ENCODE measurements around the gene KIF3C.
"Not testable (repeated sequence)": the region's sequence is repeated elsewhere in the genome, so short reads cannot be mapped to it uniquely, and the experiment has no call there.

Gene KIF3C

DNA sequence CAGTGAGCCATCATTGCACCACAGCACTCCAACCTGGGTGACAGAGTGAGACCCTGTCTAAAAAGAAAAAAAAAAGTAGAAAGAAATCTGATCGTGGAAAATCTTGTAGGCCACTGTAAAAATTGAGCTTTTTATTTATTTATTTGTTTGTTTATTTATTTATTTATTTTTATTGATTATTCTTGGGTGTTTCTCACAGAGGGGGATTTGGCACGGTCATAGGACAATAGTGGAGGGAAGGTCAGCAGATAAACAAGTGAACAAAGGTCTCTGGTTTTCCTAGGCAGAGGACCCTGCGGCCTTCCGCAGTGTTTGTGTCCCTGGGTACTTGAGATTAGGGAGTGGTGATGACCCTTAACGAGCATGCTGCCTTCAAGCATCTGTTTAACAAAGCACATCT, 72.7 kb downstream of the KIF3C start:
- H3K36me3 ChIP-seq (ENCODE audit: insufficient read depth, low read length); H3K4me2 ChIP-seq (ENCODE audit: low read length); H3K4me1 ChIP-seq (ENCODE audit: control insufficient read depth, insufficient read depth, low read length); H3K9me3 ChIP-seq (replicated peaks; ENCODE audit: low read length); H3K27me3 ChIP-seq (ENCODE audit: control insufficient read depth, insufficient read depth, low read length); H3K4me3 ChIP-seq (ENCODE audit: low read length); H3K9ac ChIP-seq (ENCODE audit: low read depth, low read length): not testable (repeated sequence)

DNA sequence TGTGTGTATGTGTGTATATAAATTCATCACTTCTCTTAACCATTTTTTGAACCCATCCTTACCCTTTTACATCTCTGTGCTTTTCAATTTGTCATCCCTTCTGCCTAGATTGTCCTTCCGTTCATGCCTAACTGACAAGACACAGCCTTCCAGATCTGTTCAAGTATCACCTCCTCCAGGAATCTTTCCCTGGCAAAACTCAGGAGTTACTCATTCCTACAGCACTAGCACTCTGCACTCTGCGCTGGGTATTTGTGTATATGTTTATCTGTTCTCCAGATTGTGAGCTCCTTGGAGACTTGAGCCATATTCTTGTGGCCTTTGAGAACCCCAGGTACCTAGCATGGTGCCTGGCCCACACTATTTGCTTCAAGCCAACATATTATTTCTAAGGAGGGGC, 77.2 kb downstream of the KIF3C start:
- no peaks in the 10 kb centered on the region for H3K36me3 ChIP-seq (ENCODE audit: insufficient read depth, low read length)
- no peak overlapping the region for H3K4me3 ChIP-seq (ENCODE audit: low read length)
- H3K4me1 ChIP-seq (ENCODE audit: control insufficient read depth, insufficient read depth, low read length), result no peaks in the 10 kb centered on the region
- no peak overlapping the region for H3K9ac ChIP-seq (ENCODE audit: low read depth, low read length)
- no peak overlapping the region for H3K4me2 ChIP-seq (ENCODE audit: low read length)
- H3K27me3 ChIP-seq (ENCODE audit: control insufficient read depth, insufficient read depth, low read length), result peaks cover 5% of the 10 kb centered on the region
- H3K9me3 ChIP-seq (replicated peaks; ENCODE audit: low read length), result no peaks in the 10 kb centered on the region

DNA sequence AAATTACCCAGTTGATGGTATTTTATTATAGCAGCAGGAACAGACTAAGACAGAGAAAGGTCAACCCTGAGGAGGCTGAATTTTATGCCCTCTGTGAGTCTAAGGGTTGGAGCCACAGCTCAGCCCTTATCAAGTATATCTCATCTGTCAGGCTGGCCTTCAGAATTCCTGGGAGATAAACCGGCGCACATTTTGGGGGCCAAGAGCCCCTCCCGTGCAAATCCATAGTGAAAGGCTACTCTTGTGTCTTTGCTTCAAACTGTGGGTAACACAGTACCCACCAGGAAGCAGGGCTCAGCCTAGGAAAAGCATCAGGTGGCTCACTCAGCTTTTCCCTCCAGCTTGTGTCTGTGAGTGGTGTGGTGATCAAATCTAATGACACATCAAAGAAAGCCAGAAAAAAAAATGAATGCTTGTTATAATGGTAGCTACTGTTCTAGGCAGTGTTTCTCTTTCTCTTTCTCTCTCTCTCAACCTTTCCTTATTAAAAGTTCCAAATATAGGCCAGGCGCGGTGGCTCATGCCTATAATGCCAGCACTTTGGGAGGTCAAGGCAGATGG, 79.0 kb downstream of the KIF3C start:
- no peaks in the 10 kb centered on the region for H3K36me3 ChIP-seq (ENCODE audit: insufficient read depth, low read length)
- no peak overlapping the region for H3K4me2 ChIP-seq (ENCODE audit: low read length)
- H3K27me3 ChIP-seq (ENCODE audit: control insufficient read depth, insufficient read depth, low read length), result peaks cover 5% of the 10 kb centered on the region
- no peak overlapping the region for H3K4me3 ChIP-seq (ENCODE audit: low read length)
- H3K4me1 ChIP-seq (ENCODE audit: control insufficient read depth, insufficient read depth, low read length), result no peaks in the 10 kb centered on the region
- no peak overlapping the region for H3K9ac ChIP-seq (ENCODE audit: low read depth, low read length)
- no peaks in the 10 kb centered on the region for H3K9me3 ChIP-seq (replicated peaks; ENCODE audit: low read length)

DNA sequence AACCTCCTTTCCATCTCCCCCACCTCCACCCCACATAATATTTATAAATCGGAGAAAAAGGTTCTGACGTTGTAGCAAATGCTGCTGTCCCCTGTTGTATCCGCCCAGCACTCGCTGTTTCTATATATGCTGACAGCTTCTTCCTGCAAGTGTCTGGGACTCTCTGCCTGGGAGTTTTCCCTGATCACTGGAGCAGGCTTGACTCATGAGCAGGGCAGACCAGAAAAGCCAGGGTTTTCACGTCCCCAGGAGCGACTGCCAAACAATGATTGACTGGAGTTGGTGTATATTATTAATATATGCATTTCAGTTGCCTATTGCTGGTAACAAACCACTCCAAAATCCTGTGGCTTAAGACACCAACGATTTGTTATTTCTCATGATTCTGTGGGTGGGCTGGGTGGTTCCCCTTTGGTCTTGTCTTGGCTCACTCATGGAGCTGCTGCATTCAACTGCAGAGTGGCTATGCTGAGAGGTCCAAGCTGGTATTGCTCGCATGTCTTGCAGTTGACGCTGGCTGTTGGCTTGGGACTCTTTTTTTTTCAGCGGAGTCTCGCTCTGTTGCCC, 82.8 kb downstream of the KIF3C start:
- no peaks in the 10 kb centered on the region for H3K9me3 ChIP-seq (replicated peaks; ENCODE audit: low read length)
- H3K36me3 ChIP-seq (ENCODE audit: insufficient read depth, low read length), result no peaks in the 10 kb centered on the region
- H3K27me3 ChIP-seq (ENCODE audit: control insufficient read depth, insufficient read depth, low read length), result no peaks in the 10 kb centered on the region
- no peaks in the 10 kb centered on the region for H3K4me1 ChIP-seq (ENCODE audit: control insufficient read depth, insufficient read depth, low read length)
- H3K4me2 ChIP-seq (ENCODE audit: low read length), result no peak overlapping the region
- no peak overlapping the region for H3K9ac ChIP-seq (ENCODE audit: low read depth, low read length)
- H3K4me3 ChIP-seq (ENCODE audit: low read length), result no peak overlapping the region

DNA sequence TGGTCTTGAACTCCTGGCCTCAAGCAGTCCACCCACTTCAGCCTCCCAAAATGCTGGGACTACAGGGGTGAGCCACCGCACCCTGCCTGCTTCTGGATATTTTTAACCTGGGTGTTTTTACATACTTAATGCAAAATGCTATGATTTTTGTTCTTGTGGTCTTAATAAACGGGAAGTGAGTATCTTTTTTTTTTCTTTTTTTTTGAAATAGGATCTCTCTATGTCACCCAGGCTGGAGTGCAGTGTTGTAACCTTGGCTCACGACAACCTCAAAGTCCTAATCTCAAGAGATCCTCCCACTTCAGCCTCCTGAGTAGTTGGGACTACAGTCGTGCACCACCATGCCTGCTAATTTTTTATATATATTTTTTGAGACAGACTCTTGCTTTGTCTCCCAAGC, 84.8 kb downstream of the KIF3C start:
- Histone ChIP-seq H3K9me3 (replicated peaks; ENCODE audit: low read length) (no peaks in the 10 kb centered on the region), H3K4me2 (ENCODE audit: low read length) (no peak overlapping the region), H3K27me3 (ENCODE audit: control insufficient read depth, insufficient read depth, low read length) (no peaks in the 10 kb centered on the region), H3K4me3 (ENCODE audit: low read length) (no peak overlapping the region), H3K36me3 (ENCODE audit: insufficient read depth, low read length) (no peaks in the 10 kb centered on the region), H3K4me1 (ENCODE audit: control insufficient read depth, insufficient read depth, low read length) (no peaks in the 10 kb centered on the region), H3K9ac (ENCODE audit: low read depth, low read length) (no peak overlapping the region)

DNA sequence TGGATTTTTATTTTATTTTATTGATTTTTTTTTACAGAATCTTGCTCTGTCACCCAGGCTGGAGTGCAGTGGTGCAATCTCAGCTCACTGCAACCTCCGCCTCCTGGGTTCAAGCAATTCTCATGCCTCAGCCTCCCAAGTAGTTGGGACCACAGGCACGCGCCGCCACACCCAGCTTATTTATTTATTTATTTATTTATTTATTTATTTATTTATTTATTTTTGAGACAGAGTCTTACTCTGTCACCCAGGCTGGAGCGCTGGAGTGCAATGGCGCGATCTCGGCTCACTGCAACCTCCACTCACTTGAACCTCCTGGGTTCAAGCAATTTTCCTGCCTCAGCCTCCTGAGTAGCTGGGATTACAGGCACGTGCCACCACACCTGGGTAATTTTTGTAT, 86.0 kb downstream of the KIF3C start:
- H3K4me2 ChIP-seq (ENCODE audit: low read length); H3K27me3 ChIP-seq (ENCODE audit: control insufficient read depth, insufficient read depth, low read length); H3K4me1 ChIP-seq (ENCODE audit: control insufficient read depth, insufficient read depth, low read length); H3K36me3 ChIP-seq (ENCODE audit: insufficient read depth, low read length); H3K9me3 ChIP-seq (replicated peaks; ENCODE audit: low read length); H3K9ac ChIP-seq (ENCODE audit: low read depth, low read length); H3K4me3 ChIP-seq (ENCODE audit: low read length): not testable (repeated sequence)

DNA sequence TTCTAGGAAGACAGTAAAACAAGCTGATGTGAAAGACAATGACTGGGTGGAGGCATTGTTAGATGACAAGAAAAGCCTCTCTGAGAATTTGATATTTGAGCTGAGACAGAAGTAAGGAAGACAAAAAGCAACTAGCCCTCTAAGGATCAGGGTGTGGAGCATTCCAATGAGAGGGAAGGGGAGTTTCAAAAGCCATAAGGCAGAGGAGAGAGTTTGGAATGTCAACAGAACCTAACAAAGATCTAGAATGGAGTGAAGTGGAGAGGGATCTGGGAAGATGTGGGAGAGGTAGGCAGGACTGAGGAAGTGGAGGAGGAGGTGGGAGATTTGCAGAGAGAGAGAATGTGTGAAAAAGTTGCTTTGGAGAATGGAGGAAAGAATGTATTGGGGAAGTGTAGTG, 86.7 kb downstream of the KIF3C start:
- Histone ChIP-seq H3K36me3 (ENCODE audit: insufficient read depth, low read length) (no peaks in the 10 kb centered on the region), H3K4me1 (ENCODE audit: control insufficient read depth, insufficient read depth, low read length) (no peaks in the 10 kb centered on the region), H3K9ac (ENCODE audit: low read depth, low read length) (no peak overlapping the region), H3K9me3 (replicated peaks; ENCODE audit: low read length) (no peaks in the 10 kb centered on the region), H3K27me3 (ENCODE audit: control insufficient read depth, insufficient read depth, low read length) (no peaks in the 10 kb centered on the region), H3K4me3 (ENCODE audit: low read length) (no peak overlapping the region), H3K4me2 (ENCODE audit: low read length) (no peak overlapping the region)

DNA sequence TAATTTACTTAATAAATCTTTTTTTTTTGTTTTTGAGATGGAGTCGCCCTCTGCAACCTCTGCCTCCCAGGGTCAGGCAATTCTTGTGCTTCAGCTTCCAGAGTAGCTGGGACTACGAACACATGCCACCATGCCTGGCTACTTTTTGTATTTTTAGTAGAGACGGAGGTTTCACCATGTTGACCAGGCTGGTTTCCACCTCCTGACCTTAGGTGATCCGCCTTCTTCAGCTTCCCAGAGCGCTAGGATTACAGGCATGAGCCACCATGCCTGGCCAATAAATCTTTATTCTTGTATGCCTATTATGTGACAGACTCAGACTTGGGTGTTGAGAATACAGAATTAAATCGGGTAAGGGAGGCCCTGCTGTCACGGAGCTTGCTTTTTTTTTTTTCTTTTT, 87.3 kb downstream of the KIF3C start:
- no peak overlapping the region for H3K4me2 ChIP-seq (ENCODE audit: low read length)
- no peak overlapping the region for H3K4me3 ChIP-seq (ENCODE audit: low read length)
- no peaks in the 10 kb centered on the region for H3K9me3 ChIP-seq (replicated peaks; ENCODE audit: low read length)
- no peaks in the 10 kb centered on the region for H3K27me3 ChIP-seq (ENCODE audit: control insufficient read depth, insufficient read depth, low read length)
- no peaks in the 10 kb centered on the region for H3K4me1 ChIP-seq (ENCODE audit: control insufficient read depth, insufficient read depth, low read length)
- H3K9ac ChIP-seq (ENCODE audit: low read depth, low read length), result no peak overlapping the region
- no peaks in the 10 kb centered on the region for H3K36me3 ChIP-seq (ENCODE audit: insufficient read depth, low read length)

DNA sequence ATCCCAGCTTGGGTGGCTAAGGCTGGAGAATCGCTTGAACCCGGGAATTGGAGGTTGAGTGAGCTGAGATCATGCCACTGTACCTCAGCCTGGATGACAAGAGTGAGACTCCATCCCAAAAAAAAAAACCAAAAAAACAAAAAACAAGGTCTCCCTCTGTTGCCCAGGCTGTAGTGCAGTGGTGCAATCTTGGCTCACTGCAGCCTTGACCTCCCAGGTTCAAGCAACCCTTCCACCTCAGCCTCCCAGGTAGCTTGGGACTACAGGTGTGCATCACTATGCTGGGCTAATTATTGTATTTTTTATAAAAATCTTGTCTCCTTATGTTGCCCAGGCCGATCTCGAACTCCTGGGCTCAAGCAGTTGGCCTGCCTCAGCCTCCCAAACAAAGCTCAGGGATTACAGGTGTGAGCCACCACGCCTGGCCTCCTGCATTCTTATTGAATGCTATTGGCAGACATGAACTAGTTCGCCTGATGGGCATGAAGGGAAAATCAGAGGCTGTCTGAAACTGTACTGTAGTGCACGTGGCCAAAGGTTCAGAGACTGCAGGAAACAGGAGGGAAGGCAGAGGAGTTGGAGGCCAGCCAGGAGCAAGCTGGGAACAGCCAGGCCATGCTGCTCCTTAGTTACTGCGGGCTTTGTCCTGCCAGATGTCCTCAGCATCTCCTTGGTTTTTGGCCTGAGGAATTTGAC, 88.0 kb downstream of the KIF3C start:
- H3K4me3 ChIP-seq (ENCODE audit: low read length), result no peak overlapping the region
- H3K27me3 ChIP-seq (ENCODE audit: control insufficient read depth, insufficient read depth, low read length), result no peaks in the 10 kb centered on the region
- no peaks in the 10 kb centered on the region for H3K9me3 ChIP-seq (replicated peaks; ENCODE audit: low read length)
- no peak overlapping the region for H3K9ac ChIP-seq (ENCODE audit: low read depth, low read length)
- H3K4me2 ChIP-seq (ENCODE audit: low read length), result no peak overlapping the region
- H3K36me3 ChIP-seq (ENCODE audit: insufficient read depth, low read length), result no peaks in the 10 kb centered on the region
- H3K4me1 ChIP-seq (ENCODE audit: control insufficient read depth, insufficient read depth, low read length), result no peaks in the 10 kb centered on the region

DNA sequence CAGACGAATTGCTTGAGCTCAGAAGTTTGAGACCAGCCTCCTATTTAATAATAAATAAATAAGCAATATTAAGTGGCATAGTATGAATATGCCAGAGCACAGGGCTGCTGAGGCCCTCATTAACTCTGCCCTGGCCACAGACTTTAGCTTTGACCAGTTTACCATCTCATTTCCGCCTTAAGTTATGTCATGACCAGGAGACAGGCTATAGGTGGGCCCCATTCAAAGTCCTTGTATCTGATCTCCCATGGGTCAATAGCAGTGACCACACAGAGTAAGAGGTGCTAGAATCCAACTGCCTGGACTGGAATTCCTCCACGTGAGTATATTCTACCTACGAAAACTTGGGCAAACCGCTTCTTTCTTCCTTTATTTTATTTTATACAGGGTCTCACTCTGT, 90.6 kb downstream of the KIF3C start:
- no peak overlapping the region for H3K4me3 ChIP-seq (ENCODE audit: low read length)
- no peaks in the 10 kb centered on the region for H3K9me3 ChIP-seq (replicated peaks; ENCODE audit: low read length)
- H3K27me3 ChIP-seq (ENCODE audit: control insufficient read depth, insufficient read depth, low read length), result no peaks in the 10 kb centered on the region
- H3K36me3 ChIP-seq (ENCODE audit: insufficient read depth, low read length), result no peaks in the 10 kb centered on the region
- H3K9ac ChIP-seq (ENCODE audit: low read depth, low read length), result no peak overlapping the region
- H3K4me2 ChIP-seq (ENCODE audit: low read length), result no peak overlapping the region
- no peaks in the 10 kb centered on the region for H3K4me1 ChIP-seq (ENCODE audit: control insufficient read depth, insufficient read depth, low read length)

DNA sequence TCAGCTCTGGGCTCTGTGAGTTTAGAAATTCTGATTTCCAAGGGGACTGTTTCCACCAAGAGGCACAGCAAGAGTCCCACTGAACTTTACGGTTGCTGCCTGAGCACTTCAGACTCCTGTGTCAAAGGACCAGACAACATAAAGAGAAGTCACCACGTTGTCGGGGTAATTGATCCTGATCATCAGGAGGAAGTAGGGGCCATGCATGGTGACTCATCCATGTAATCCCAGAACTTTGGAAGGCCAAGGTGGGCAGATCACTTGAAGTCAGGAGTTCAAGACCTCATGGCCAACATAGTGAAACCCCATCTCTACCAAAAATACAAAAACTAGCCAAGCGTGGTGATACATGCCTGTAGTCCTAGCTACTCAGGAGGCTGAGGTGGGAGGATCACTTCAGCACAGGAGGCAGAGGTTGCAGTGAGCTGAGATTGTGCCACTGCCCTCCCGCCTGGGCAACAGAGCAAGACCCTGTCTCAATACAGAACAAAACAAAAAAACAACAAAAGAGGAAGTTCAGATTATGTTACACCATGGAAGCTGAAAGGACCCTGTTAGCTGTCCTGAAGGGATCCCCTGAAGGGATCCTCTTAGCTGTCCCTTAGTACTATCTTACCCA, 94.6 kb downstream of the KIF3C start:
- Histone ChIP-seq H3K27me3 (ENCODE audit: control insufficient read depth, insufficient read depth, low read length) (no peaks in the 10 kb centered on the region), H3K9me3 (replicated peaks; ENCODE audit: low read length) (no peaks in the 10 kb centered on the region), H3K9ac (ENCODE audit: low read depth, low read length) (no peak overlapping the region), H3K4me2 (ENCODE audit: low read length) (no peak overlapping the region), H3K4me1 (ENCODE audit: control insufficient read depth, insufficient read depth, low read length) (peaks cover 10% of the 10 kb centered on the region), H3K36me3 (ENCODE audit: insufficient read depth, low read length) (no peaks in the 10 kb centered on the region), H3K4me3 (ENCODE audit: low read length) (no peak overlapping the region)

DNA sequence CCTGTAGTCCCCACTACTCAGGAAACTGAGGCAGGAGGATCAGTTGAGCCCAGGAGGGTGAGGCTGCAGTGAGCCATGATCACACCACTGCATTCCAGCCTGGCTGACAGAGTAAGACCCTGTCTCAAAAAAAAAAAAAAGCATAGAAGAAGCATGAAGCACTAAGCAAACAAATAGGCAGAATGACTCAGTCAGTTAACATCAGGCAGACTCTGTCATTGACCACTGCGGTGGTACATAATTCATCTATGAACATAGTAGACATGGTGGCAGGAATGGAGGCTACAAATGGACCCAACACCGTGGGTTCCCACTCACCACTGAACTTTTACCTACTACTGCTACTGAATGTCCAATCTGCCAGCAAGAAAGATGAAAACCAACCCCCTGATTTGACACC, 96.4 kb downstream of the KIF3C start:
- H3K4me2 ChIP-seq (ENCODE audit: low read length), result peak overlapping the region; percentile 17
- H3K36me3 ChIP-seq (ENCODE audit: insufficient read depth, low read length), result no peaks in the 10 kb centered on the region
- H3K4me1 ChIP-seq (ENCODE audit: control insufficient read depth, insufficient read depth, low read length), result peaks cover 10% of the 10 kb centered on the region
- H3K4me3 ChIP-seq (ENCODE audit: low read length), result no peak overlapping the region
- H3K9ac ChIP-seq (ENCODE audit: low read depth, low read length), result no peak overlapping the region
- no peaks in the 10 kb centered on the region for H3K9me3 ChIP-seq (replicated peaks; ENCODE audit: low read length)
- no peaks in the 10 kb centered on the region for H3K27me3 ChIP-seq (ENCODE audit: control insufficient read depth, insufficient read depth, low read length)

Measured in skeletal muscle satellite cell (primary cell).